ENCODE data around the gene WNT5A.

DNA sequence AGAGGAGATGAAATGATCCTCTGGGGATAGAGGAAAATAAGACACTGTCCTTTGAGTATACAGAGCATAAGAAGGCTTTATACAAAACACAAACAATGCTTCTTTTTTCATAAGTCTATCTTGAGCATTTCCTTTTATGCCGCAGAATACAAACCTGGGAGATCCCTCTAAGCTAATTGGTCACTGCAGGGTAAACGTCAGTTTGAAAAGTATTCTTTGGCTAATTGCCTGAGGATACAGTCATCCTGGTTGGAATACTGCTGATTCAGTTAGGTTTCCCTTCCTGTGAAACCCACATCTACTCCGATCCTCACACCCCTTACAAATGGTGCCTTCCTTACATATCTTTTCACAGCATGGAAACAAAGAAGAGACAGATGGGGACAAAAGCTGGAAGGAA, 10.6 kb downstream of the WNT5A start:
- TF ChIP-seq, protein P1, sequence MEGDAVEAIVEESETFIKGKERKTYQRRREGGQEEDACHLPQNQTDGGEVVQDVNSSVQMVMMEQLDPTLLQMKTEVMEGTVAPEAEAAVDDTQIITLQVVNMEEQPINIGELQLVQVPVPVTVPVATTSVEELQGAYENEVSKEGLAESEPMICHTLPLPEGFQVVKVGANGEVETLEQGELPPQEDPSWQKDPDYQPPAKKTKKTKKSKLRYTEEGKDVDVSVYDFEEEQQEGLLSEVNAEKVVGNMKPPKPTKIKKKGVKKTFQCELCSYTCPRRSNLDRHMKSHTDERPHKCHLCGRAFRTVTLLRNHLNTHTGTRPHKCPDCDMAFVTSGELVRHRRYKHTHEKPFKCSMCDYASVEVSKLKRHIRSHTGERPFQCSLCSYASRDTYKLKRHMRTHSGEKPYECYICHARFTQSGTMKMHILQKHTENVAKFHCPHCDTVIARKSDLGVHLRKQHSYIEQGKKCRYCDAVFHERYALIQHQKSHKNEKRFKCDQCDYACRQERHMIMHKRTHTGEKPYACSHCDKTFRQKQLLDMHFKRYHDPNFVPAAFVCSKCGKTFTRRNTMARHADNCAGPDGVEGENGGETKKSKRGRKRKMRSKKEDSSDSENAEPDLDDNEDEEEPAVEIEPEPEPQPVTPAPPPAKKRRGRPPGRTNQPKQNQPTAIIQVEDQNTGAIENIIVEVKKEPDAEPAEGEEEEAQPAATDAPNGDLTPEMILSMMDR (IDR thresholded peaks at IDR 0.05): no peak
- TF ChIP-seq POLR2A (IDR thresholded peaks at IDR 0.05; ENCODE audit: low read depth) (no peak), EP300 (IDR thresholded peaks at IDR 0.05) (no peak)

Data from esophagus muscularis mucosa (tissue), 4 donors.